ENCODE data around the gene ZSCAN5A.
"Not testable (repeated sequence)": the region's sequence is repeated elsewhere in the genome, so short reads cannot be mapped to it uniquely, and the experiment has no call there.

The ZSCAN5A gene

DNA sequence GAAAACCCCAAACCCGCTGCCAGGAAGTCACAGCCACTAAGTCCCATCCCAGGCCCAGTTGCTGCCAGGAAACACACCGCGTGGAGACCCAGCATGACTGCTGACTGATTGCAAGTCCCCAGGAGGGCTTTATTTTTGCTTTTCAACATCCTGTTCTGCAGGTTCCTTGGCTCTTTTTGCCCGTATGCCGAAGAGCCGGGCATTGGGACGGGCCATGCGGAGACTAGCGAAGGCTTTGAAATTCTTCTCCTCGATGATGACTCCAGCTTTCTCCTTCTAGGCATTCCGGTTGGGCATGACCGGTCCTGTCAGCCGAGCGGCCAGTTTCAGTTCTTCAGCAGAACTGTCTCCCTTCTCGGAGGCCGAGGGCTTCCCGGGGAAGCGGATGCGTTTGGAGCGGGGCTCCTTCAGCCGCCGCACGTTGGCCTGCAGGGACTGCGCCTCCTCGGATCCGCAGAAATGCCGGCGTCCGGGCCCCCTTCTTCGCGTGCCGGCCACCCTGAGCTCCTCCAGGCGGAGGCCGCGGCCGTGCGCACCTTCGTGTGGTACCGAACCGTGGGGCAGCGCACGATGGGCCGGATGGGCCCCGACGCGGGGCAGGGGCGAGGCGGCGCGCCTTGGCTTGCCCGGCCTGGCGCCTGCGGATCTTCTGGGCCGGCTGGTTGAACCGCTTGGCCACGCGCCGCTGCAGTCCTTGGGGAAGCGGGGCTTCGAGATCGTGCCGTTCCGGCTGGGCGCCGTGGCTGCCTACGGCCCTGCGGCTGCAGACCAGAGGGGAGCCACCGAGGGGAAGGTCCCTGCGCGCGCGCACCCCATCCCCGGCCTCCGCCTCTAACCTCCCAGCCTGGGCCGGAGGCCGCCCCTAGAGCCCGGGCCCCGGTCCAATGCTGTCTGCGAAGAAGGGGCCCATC, 97.3 kb downstream of the ZSCAN5A start:
- H3K4me3 Mint-ChIP-seq, result no peak overlapping the region
- no peak for ATAC-seq

DNA sequence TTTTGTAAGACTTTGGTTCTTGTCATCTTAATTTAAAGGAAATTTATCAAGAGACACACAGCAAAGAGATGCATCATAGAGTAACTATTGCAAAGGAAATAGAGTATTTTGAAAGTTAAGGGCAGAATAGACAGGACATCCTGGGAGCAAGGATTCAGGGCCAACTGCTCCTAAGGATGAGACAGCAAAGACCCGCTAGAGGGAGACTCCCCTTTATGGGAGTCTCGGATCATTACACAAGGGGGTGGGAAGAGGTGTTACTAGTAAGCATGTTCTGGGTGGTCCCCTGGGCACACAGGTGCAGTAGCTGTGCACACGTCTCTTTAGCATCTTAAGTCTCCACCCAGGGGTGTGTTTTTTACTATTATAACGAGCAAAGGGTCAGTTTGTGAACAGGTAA, 102.9 kb downstream of the ZSCAN5A start:
- DNase-seq (ENCODE audit: low spot score in 2 of 2), result no peak
- Mint-ChIP-seq H3K4me1 (no peaks in the 10 kb centered on the region), H3K27ac (no peak overlapping the region), H3K4me3 (no peak overlapping the region), H3K36me3 (no peaks in the 10 kb centered on the region), H3K9me3 (no peaks in the 10 kb centered on the region)
- ATAC-seq, result no peak

More for the DNA sequence above, 97.3 kb downstream of the ZSCAN5A start:
- no peak overlapping the region for H3K27ac Mint-ChIP-seq
- H3K9me3 Mint-ChIP-seq, result no peaks in the 10 kb centered on the region
- DNase-seq (ENCODE audit: low spot score in 2 of 2), result no peak
- H3K4me1 Mint-ChIP-seq, result no peaks in the 10 kb centered on the region
- peaks cover 10% of the 10 kb centered on the region for H3K36me3 Mint-ChIP-seq

DNA sequence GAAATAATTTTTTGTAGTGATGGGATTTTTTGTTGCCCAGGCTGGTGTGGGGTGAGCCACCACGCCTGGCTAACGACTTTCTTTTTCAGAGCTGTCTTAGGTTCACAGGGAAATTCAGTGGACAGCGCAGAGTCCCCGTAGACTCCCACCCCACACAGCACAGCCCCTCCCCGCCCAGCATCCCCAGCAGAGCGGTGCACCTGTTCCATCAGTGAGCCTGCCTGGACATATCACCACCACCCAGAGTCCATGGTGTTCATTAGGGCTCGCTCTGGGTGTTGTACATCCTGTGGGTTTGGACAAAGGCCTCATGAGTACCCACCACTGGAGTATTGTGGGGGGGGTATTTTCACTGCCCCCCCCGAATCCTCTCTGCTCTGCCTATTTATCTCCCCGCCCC, 104.6 kb downstream of the ZSCAN5A start:
- H3K27ac Mint-ChIP-seq; H3K36me3 Mint-ChIP-seq; ATAC-seq; H3K4me1 Mint-ChIP-seq; DNase-seq (ENCODE audit: low spot score in 2 of 2); H3K4me3 Mint-ChIP-seq; H3K9me3 Mint-ChIP-seq: not testable (repeated sequence)

DNA sequence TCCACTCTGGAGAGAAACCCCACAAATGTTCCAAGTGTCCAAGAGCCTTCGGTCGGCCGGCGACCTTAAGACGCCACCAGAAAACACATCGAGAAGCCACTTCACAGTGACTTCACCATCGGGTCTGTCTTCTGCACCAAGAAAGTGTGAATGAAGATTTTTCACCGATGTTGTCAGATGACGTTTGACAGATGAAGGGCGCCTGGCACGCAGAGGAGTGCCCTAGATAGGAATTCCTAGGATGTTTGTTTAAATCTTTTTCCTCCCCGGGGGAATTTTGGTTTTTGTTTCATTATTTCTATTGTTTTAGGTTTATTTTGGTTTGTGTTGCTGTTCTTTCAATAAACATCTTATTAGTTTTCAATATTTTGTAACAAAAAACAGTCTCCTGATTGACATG, 105.5 kb downstream of the ZSCAN5A start:
- DNase-seq (ENCODE audit: low spot score in 2 of 2) (no peak), ATAC-seq (no peak)
- H3K4me1 Mint-ChIP-seq, result no peaks in the 10 kb centered on the region
- H3K9me3 Mint-ChIP-seq, result no peaks in the 10 kb centered on the region
- no peak overlapping the region for H3K4me3 Mint-ChIP-seq
- no peaks in the 10 kb centered on the region for H3K36me3 Mint-ChIP-seq
- H3K27ac Mint-ChIP-seq, result no peak overlapping the region

DNA sequence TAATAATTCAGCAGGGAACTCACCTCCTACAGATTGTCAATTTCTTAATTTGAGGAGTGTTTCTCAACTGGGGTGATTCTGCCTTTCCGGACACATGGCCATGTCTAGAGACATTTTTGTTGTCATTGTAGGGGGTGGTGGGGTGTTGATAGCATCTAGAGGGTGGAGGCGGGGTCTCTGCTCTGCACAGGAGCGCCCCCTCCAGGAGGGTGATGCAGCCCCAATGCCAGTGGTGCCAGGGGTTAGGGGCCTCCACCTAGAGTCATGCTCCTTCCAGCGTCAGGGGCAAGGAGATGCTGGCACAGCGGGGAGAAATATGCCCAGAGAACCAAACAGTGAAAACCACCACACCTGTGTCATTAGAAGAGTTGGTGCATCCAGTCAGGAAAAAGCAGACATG, 107.1 kb downstream of the ZSCAN5A start:
- not testable (repeated sequence) for ATAC-seq; H3K4me3 Mint-ChIP-seq; DNase-seq (ENCODE audit: low spot score in 2 of 2); H3K36me3 Mint-ChIP-seq; H3K27ac Mint-ChIP-seq; H3K4me1 Mint-ChIP-seq; H3K9me3 Mint-ChIP-seq

DNA sequence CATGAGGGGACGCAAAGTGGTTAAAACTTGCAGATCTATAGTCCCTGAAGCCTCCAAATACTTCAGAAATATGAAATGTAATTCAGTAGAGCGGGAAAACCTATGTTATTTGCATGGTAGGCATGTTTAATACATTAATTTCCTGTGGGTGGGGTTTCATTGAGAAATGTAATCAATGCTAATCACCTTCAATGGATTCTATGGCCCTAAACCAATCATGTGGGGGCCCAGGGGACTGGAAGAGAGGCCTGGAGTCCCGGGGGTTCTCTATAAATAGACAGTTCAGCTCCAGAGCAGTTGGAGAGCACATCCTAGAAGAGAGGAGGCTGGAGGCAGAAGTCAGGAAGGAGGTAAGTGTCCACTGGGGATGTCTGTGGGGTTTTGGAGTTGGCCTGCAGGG, 112.7 kb downstream of the ZSCAN5A start, which contains the start of gene ZSCAN5C:
Gene ZSCAN5C (plus strand): TSS at position 301 of the 400 bp plus-strand sequence. CDS start 3,641 bp downstream, outside the sequence.
- Mint-ChIP-seq H3K4me3 (no peak within 1 kb of the TSS), H3K4me1 (no peaks in the 10 kb centered on the region), H3K9me3 (no peaks in the 10 kb centered on the region), H3K36me3 (no peaks in the 10 kb centered on the region), H3K27ac (no peak within 1 kb of the TSS)
- DNase-seq (ENCODE audit: low spot score in 2 of 2), result no peak
- no peak for ATAC-seq

DNA sequence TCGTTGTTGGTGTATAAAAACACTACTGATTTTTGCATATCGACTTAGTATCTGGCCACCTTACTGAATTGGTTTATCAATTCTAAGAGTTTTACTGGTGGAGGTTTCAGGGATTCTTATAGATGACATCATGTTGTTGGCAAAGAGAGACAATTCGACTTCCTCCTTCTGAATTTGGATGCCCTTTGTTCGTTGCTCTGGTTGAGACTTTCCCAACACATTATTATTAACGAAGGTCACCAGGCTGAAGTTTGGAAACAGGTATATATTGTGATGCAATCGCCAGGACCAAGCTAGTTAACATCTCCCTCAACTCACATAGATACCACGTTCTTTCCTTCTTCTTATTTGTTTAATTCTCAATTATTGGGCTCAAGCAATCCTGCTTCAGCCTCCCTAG, 115.0 kb downstream of the ZSCAN5A start:
- DNase-seq (ENCODE audit: low spot score in 2 of 2) (no peak), ATAC-seq (no peak)
- no peaks in the 10 kb centered on the region for H3K9me3 Mint-ChIP-seq
- no peaks in the 10 kb centered on the region for H3K4me1 Mint-ChIP-seq
- no peak overlapping the region for H3K4me3 Mint-ChIP-seq
- no peak overlapping the region for H3K27ac Mint-ChIP-seq
- no peaks in the 10 kb centered on the region for H3K36me3 Mint-ChIP-seq

DNA sequence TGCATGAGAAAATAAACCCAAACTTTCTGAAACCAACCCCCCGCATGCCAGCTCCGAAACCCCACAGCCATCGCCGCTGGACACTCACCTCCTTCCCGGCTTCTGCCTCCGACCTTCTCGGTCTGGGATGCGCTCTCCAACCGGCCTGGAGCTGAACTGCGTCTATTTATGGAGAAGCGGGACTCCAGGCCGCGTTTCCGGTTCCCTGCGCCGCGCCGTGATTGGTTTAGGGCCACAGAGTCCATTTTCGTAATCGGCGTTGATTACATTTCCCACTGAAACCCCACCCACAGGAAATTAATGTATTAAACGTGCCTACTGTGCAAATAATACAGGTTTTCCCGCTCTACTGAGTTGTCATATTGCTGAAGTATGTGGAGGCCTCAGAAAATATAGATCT, 117.0 kb downstream of the ZSCAN5A start, which contains the start of gene ZSCAN5B:
Gene ZSCAN5B (minus strand): TSS at position 138 of the 400 bp plus-strand sequence. CDS start 4,731 bp downstream, outside the sequence.
- H3K4me3 Mint-ChIP-seq; H3K27ac Mint-ChIP-seq; H3K4me1 Mint-ChIP-seq; H3K36me3 Mint-ChIP-seq; DNase-seq (ENCODE audit: low spot score in 2 of 2); H3K9me3 Mint-ChIP-seq; ATAC-seq: not testable (repeated sequence)

DNA sequence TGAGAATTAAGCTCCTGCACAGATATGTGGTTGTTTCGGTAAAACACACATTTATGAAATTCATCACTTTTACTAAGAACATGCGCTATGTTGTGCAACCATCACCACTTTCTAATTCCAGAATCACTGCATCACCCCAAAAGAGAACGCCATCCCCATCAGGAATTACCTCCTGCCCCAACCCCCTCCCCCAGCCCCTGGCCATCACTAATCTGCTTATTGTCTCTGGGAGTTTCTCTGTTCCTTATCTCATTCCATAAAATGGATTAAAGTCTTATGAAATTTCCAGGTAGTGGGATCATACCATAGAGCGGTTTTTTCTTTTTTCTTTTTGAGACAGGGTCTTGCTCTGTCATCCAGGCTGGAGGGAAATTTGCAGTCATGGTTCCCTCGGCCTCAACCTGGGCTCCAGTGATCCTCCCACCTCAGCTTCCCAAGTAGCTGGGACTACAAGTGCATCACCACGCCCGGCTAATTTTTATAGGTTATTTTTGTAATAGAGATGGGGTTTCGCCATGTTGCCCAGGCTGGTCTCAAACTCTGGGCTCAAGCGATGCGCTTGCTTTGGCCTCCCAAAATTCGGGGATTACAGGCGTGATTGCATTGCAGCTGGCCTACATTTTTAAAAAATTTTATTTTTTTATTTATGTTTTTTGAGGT, 120.5 kb downstream of the ZSCAN5A start:
- no peaks in the 10 kb centered on the region for H3K9me3 Mint-ChIP-seq
- no peaks in the 10 kb centered on the region for H3K36me3 Mint-ChIP-seq
- no peak overlapping the region for H3K4me3 Mint-ChIP-seq
- H3K27ac Mint-ChIP-seq, result no peak overlapping the region
- no peak for ATAC-seq
- no peak for DNase-seq (ENCODE audit: low spot score in 2 of 2)
- H3K4me1 Mint-ChIP-seq, result no peaks in the 10 kb centered on the region

DNA sequence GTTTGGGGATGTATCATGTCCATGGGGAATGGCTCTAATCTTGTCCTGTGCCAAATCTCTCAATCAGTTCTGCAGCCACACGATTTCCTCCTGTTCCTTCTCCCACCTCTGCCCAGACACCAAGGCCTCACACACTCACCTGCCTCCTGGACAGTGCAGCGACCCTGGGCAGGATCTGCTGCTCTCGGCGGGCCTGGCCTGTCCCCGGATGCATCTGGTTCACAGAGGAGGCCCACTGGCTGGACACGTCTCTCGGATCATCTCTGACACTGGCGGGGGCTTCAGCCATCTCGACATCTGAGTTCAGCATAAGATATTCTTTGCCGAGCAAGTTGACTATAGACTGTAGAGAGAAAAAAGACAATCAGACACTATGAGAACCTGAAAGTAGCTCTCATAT, 122.9 kb downstream of the ZSCAN5A start:
- H3K27ac Mint-ChIP-seq, result no peak overlapping the region
- no peak for ATAC-seq
- no peaks in the 10 kb centered on the region for H3K9me3 Mint-ChIP-seq
- H3K4me1 Mint-ChIP-seq, result no peaks in the 10 kb centered on the region
- no peak for DNase-seq (ENCODE audit: low spot score in 2 of 2)
- no peaks in the 10 kb centered on the region for H3K36me3 Mint-ChIP-seq
- no peak overlapping the region for H3K4me3 Mint-ChIP-seq

DNA sequence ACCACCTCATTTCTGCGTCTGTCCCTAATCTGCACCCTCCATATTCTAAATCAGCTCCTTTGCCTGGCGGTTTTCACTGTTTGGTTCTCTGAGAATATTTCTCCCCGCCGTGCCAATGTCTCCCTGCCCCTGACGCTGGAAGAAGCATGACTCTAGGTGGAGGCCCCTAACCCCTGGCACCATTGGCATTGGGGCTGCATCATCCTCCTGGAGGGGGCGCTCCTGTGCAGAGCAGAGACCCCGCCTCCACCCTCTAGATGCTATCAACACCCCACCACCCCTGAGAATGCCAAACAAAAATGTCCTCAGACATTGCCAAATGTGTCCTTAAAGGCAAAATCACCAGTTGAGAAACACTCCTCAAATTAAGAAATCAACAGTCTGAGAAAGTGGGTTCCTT, 123.5 kb downstream of the ZSCAN5A start:
- H3K4me3 Mint-ChIP-seq, result no peak overlapping the region
- H3K27ac Mint-ChIP-seq, result no peak overlapping the region
- H3K36me3 Mint-ChIP-seq, result no peaks in the 10 kb centered on the region
- H3K9me3 Mint-ChIP-seq, result no peaks in the 10 kb centered on the region
- DNase-seq (ENCODE audit: low spot score in 2 of 2), result no peak
- ATAC-seq, result no peak
- no peaks in the 10 kb centered on the region for H3K4me1 Mint-ChIP-seq

DNA sequence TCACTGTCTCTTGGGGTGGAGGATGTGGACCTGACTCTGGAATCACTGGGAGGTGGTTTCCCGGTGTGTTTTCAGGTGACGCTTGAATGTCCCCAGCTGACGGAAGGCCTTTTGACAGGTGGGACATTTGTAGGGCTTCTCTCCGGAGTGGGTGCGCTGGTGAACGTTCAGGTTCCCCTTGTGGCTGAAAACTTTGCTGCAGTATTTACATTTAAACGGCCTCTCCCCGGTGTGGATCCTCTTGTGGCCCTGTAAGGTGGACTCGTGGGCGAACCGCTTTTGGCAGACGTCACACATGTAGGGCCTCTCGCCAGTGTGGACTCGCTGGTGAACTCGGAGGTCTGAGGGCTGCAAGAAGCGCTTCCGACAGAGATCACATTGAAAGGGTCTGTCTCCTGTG, 124.9 kb downstream of the ZSCAN5A start:
- no peak for DNase-seq (ENCODE audit: low spot score in 2 of 2)
- Mint-ChIP-seq H3K9me3 (no peaks in the 10 kb centered on the region), H3K36me3 (no peaks in the 10 kb centered on the region), H3K27ac (no peak overlapping the region), H3K4me3 (no peak overlapping the region), H3K4me1 (no peaks in the 10 kb centered on the region)
- ATAC-seq, result no peak

DNA sequence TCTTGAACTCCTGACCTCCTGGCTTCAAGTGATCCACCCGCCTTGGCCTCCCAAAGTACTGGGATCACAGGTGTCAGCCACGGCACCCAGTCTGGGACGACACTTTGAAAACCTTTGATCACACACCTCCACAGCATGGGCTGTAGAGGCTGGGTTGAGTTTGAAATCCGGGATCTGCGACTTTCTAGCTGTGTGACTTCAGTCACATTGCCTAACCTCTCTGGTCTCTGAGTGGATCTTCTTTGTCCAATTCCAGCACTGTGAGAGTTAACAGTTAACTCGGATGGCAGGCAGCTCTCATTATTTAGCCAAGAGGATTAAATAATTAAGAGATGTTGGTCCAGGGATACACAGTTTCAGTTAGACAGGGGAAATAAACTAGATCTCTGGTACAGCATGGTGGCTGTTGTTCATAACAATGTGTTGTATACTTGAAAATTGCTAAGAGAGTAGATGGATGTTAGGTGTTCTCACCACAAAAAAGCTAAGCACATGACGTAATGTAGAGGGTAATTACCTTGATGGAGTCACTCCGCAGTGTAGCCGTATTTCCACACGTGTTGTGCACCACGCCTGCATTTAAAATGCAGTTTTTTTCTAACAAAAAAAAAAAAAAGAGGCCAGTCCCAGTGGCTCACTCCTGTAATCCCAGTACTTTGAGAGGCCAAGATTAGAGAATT, 136.9 kb downstream of the ZSCAN5A start:
- DNase-seq (ENCODE audit: low spot score in 2 of 2), result no peak
- ATAC-seq, result no peak
- H3K4me3 Mint-ChIP-seq, result no peak overlapping the region
- no peaks in the 10 kb centered on the region for H3K9me3 Mint-ChIP-seq
- no peaks in the 10 kb centered on the region for H3K36me3 Mint-ChIP-seq
- H3K27ac Mint-ChIP-seq, result no peak overlapping the region
- H3K4me1 Mint-ChIP-seq, result no peaks in the 10 kb centered on the region

DNA sequence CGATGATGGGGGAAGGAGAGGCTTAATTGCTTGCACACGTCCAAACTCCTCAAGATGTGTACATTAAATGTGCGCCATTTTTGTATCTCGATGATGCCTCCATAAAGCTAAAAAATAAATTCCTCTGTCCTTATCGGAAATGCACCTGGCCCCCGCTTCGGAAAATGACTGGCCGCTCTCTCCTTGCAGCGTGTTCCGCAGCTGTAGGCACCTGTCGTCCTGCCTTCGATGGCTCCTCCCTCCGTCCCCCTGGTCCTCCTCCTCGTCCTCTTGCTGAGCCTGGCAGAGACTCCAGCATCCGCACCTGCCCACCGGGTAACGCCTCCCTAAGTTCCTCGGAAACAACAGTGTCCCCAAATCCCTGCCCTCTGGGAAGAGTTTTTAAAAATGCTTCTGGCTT, 137.8 kb downstream of the ZSCAN5A start:
- Mint-ChIP-seq H3K36me3 (no peaks in the 10 kb centered on the region), H3K4me3 (no peak overlapping the region), H3K4me1 (peaks cover 2% of the 10 kb centered on the region), H3K27ac (no peak overlapping the region), H3K9me3 (no peaks in the 10 kb centered on the region)
- no peak for ATAC-seq
- DNase-seq (ENCODE audit: low spot score in 2 of 2), result no peak

DNA sequence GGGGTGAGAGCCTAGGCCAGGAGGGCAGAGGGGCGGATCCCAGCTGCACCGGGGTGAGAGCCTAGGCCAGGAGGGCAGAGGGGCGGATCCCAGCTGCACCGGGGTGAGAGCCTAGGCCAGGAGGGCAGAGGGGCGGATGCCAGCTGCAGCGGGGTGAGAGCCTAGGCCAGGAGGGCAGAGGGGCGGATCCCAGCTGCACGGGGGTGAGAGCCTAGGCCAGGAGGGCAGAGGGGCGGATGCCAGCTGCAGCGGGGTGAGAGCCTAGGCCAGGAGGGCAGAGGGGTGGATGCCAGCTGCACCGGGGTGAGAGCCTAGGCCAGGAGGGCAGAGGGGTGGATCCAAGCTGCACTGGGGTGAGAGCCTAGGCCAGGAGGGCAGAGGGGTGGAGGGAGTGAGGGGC, 138.3 kb downstream of the ZSCAN5A start:
- not testable (repeated sequence) for H3K27ac Mint-ChIP-seq; H3K9me3 Mint-ChIP-seq; H3K4me1 Mint-ChIP-seq; H3K36me3 Mint-ChIP-seq; ATAC-seq; H3K4me3 Mint-ChIP-seq; DNase-seq (ENCODE audit: low spot score in 2 of 2)
